HuH-7 (cell line): Measurements from ENCODE around the gene CALHM6.

ENCODE experiments used
- DNase-seq: peaks from one replicate; pipeline ENCODE4 v3.0.0; 2011; ENCODE audit warnings: low spot score

CALHM6 gene

DNA sequence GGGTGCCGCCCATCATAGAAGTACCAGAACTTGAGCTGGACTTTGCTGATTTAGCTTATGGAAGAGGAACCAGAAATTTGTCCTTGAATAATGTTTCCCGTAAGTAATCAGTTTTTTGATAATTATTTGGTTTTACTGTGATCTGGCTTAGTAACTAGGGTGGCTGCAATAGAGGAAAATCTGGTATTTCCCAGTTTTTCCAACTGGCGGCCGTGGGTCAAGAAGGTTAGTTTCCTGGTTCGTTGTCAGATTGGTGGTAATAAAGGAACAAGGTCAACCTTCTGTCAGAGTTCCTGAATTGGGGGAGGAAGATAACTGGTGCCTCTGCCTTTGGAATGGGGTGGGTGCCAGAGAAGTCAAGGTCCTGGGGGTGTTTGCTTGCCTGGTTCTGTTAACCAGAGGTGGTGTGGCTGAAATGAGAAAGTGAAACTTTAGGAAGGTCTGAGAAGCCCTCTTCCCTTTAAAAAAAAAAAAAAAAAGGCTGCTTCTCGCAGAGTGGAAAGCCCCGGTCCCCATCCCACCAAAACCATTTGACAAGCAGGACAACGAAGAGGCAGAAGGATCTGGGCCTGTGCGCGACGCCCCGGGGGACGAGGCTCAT lies at the start of gene CALHM6:
Gene CALHM6 (plus strand): TSS at position 45 of the 601 bp plus-strand sequence. CDS start 555 bp downstream, at position 600.
- no peak for DNase-seq

DNA sequence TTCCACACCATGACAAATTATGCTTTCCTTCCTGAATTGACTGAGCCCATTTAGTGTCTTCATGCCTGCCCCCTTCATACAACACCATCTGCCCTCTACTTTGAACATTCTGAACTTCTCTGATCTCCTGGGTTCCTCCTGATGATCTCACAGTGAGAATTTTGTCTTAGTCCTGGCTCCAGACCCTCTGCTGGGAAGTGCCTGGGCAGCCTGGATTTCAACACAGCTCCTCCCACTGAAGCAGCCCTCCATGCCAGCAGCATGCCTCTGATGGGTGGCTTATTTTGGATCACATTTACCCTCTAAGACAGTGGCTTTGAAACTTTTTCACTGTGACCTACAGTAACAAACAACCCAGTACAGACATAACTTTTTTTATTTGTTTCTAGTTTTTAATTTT lies 48.9 kb upstream of the CALHM6 start:
- DNase-seq = no peak

DNA sequence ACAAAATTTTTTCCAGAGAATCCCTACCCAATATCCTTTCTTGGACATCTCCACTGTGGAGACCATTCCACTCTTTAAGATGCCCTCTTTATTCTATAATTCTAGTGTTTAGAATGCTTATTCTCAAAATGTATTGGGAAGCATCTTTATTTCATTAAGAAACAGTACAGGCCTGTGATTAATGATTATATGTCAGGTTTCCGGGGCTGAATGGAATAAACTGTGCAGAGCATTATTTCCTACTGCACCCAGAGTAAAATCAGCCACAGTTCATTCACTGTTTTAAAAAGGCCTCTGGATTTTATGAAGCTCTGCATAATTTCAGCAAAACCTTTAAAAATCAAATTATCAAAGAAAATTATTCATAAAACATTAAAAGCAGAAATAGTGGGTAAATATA lies 47.8 kb upstream of the CALHM6 start:
- DNase-seq = no peak

DNA sequence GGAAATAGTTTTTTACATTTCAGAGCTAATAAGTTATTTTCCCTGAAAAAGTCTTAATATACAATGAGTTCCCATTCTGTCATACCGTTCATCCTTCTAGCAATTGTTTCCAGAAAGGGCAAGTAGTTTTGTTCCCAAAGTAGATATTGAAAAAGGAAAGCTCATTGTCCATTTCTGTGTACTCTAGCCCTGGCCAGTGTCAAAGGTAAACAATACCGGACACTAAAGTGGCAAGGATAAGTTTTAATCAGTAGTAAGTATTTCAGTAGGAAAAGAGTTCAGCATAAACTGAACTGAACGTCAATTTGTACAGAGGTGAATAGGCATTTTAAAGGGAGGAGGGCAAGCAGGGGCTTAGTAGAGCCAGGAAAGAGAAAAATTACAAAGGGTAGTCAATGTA lies 43.5 kb upstream of the CALHM6 start:
- DNase-seq = no peak

DNA sequence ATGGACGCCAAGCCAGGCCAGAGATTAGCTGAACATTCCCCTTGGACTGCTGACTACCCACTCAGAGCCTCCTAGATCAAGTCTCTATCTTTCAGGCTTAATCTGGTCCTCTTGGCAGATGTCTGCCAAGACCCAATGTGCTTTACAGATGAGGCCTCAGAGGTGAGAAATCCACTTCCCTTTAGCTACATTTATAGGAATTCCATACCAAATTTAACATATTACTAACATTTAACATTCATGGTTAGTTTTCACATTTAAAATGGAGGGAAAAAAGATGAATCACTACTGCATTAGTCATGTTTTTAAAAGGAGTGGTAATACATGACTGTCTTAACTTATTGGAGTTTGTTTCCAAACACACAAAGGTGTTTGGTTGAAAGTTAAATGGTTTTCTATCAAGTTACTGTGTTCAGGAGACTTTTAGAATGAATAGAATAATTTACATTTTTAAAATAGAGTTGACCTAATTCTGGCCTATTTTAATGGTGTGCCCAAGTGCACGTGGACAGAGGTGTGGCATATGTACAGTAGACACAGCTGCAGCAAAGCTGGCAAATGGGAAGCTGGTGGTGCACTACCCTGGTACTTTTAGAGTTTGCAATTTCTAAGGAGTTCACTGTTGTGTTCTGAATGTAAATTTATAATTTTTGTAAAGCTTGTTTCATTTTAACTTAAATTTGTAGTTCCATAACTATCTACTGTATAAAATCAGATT lies 41.9 kb upstream of the CALHM6 start:
- DNase-seq = no peak

DNA sequence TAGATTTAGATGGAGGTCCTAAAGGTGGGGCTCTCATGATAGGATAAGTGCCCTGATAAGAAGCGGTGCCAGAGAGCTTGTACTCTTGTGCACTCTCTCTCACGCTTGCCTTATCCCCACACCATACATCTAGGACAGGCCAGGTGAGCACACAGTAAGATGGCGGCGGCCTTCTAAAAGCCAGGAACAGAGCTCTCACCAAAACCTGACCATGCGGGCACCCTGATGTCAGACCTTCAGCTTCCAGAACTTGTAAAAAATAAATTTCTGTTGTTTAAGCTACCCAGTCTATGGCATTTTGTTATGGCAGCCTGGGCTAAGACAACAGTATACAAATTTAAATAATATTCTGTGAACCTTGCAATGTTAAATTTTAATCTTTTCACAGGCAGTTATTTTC lies 40.8 kb upstream of the CALHM6 start:
- DNase-seq = no peak

DNA sequence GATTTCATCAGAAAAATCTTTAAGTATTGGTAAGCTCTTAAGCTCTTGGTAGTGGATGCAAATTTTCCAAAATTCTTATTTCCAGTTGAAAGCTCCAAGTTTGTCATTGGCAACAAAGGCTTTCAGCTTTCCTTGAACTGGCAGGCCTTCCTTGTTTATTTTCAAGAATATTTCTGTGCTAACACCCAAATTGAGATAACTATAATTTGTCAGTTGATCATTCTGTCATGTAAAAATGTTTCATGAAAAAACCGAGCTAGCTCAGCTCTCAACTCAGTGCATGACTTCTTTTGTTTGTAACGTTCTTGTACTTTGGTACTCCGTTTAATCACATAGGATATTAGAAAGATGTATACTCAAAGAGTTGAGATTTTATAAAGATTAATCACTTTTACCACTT lies 38.9 kb upstream of the CALHM6 start:
- DNase-seq = no peak

DNA sequence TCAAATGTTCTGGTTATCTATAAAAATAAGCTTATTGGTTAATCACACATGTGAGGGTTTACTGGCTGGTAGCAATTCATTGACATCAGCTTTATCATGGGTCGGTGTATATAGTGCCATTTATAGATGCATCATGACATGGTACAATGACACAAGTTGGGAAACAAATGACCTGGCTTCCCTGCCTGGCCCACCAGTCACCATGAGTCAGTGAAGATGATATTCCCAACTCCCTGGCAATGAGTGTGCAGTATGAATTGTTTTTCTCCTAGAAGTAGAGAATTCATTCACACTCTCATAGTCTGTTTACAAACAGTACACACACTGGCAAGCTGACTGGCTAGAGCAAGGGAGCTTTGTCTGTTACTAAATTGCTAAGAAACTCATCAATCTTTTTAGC lies 37.2 kb upstream of the CALHM6 start:
- DNase-seq = no peak

DNA sequence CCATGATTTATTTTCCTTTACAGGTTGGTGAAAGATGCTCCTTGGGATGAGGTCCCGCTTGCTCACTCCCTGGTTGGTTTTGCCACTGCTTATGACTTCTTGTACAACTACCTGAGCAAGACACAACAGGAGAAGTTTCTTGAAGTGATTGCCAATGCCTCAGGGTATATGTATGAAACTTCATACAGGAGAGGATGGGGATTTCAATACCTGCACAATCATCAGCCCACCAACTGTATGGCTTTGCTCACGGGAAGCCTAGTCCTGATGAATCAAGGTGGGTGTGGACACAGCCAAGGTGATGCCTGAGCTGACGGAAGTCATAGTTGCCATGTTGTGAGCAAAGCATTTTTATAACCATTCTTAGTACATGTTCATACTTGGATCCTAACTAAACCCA lies 34.6 kb upstream of the CALHM6 start:
- no peak for DNase-seq

DNA sequence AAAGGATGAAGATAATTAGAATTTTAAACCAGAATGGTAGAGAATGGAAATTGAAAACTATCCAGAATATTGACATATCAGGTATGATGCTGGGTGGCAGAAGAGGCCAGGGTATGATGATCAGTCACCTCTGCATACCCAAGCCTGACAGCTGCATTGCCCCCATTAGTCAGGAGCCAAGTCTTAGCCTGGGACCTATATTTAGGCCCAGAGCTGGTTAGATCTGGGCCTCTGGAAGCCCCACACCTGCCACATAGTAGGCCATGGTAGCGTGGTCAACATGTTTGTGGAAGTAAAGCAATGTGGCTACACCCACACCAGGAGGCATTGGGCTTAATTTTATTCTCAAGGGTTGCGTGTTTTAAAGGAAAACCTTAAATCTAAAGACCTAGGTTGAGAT lies 32.1 kb upstream of the CALHM6 start:
- no peak for DNase-seq

DNA sequence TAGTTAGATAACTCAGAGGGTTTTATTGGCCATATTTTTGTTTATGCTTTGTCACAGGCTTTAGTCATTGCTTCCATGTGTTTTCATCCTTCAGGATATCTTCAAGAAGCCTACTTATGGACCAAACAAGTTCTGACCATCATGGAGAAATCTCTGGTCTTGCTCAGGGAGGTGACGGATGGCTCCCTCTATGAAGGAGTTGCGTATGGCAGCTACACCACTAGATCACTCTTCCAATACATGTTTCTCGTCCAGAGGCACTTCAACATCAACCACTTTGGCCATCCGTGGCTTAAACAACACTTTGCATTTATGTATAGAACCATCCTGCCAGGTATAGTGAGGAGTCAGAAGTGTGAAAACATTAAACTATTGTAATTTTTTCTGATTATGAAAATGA lies 30.3 kb upstream of the CALHM6 start:
- DNase-seq = no peak

DNA sequence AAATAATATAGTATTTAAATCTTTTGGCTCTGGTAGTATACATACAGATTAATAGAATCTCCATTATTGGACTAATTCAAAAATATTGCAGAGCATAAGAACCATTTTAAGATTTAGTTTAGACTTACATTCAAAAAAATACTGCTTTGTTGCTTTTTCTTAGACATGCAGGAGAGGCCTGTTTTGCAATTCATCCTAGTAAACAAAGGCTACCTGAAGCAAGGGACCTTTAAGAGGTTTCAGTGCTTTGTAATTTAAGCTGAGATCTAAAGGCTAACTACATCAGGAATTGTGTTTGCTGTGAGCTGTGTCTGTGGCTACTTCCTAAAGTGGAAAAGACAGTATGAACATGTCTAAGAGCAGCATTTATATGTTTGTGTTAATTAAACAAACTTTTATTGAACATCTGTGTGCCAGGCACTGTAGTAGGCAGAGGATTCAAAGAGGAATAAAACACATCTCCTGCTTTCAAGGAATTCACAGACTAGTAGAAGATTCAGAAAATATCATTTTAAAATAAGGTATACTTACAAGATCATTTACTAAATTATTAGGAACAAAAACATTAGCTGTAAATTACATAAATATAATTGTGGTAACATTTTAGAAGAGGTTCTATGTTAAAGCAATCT lies 29.1 kb upstream of the CALHM6 start:
- DNase-seq = no peak

DNA sequence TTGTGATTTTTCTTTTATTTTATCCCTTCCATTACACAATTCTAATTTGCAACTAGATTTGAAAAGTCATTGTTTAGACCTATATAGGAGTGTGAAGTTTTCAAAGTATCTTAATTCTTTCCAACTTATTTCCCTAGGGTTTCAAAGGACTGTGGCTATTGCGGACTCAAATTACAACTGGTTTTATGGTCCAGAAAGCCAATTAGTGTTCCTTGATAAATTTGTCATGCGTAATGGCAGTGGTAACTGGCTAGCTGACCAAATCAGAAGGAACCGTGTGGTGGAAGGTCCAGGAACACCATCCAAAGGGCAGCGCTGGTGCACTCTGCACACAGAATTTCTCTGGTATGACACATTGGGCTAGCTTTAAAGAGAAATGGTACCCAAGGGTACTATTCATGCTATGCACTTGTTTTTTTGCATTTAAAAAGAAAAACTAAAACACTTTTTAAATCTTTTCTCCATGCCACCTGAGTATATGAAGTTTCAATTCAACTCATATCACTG lies 27.9 kb upstream of the CALHM6 start:
- no peak for DNase-seq

DNA sequence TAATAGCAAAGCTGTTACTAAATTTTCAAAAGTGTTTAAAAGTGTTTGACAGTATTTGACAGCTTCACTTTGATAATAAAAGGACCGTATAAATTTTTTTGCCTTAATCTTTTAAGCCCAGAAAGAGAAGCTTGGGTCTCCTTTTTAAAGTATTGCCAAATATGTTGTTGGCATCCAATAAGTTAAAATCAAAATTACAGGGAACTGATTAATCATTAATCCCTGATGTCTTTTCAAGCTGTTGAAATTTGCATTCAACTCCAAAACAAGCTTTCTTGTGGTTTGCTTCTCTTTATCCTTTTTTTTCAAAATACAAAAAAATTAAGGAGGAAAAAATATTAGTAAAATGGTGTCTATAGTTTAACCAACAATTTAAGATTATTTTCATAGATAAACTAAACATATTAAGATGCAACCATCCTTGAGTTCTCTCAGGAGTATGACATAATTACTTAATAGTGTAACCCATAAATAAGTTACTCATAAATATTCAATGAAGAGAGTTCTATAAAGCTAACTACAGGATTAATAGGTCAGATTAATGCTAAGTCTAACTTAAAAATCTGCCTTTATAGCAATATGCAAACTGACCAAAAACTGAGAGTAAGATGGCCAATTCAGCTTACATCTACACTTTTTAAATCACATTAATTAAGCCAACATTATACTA lies 27.0 kb upstream of the CALHM6 start:
- no peak for DNase-seq

DNA sequence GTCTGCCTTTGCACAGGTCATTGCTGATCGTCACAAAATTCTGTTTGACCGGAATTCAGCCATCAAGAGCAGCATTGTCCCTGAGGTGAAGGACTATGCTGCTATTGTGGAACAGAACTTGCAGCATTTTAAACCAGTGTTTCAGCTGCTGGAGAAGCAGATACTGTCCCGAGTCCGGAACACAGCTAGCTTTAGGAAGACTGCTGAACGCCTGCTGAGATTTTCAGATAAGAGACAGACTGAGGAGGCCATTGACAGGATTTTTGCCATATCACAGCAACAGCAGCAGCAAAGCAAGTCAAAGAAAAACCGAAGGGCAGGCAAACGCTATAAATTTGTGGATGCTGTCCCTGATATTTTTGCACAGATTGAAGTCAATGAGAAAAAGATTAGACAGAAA lies 24.6 kb upstream of the CALHM6 start:
- no peak for DNase-seq

DNA sequence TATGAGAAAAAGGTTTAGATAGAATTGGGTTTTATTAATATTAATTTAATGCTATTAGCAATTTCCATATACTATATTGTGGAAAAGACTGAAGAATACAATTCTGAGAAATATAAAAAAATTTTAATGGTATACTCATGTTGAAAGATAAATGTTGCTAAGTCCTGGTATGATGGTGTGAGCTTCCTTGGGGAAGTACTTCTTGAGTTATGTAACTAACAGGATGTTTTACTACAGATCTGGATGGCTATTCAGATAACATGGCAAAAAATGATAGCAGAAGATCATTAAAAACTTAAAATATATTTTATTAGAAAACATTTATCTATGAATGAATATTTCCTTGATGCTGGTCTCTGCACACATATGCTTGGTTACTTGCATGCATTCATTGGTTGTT lies 23.5 kb upstream of the CALHM6 start:
- DNase-seq = no peak

DNA sequence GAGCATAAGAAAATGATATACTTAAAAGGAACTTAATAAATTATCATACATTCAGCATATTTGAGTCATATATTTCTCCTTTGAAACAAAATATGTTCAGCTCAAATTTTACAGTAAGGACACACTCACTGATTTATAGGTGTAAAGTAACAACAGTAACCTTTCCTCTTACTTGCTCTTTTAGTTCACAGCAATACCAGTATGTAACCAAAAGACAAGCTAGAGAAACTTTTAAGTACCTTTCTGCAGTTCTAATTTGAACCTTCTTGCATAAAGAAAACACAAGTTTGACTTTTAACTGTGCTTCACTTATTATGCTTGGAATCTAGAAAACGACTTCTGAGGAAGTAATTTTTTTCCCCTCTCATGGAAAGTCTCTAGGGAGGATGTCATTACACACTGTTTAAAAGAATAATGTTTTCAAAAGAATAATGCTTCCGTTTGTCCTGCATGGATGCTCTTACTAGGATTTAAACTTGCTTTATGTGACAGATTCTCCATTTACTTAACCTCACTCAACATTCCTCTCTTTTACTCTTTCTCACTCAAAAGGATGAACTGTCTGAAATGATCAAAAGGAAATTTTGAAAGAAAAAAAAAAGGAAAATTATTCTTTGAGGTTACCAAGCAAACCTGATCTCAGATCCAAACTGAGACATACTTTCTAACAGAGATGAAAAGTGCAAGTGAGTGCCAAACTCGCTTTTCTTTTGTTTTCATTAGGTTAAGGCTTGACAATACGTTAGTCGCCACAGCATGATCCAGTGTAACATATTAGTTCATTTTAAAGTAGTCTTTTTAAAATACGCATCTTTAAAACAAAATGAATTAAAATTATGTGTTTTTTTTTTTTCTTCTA lies 22.4 kb upstream of the CALHM6 start:
- DNase-seq = no peak

DNA sequence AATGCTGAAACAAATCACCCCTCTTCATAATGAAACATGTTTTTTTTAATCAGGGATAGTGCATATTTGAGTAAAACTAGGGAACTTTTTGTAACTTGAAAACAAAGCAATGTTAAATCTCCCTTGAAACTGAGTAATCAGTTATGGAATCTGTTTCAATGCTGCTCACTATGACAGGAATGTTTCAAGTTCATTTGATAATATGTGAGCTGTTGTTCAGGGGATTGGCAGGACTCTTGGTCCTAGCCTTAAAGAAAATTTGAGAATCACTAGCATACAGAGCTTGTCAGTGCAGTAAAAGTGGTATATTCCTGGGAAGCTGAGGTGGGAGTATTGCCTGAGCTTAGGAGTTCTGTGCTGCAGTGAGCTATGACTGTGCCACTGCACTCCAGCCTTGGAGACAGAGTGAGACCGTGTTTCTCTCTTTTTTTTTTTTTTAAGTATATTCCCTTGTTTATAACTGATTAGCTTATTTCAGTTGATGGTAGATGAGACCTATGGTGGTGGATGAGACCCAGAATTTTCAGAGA lies 21.6 kb upstream of the CALHM6 start:
- DNase-seq = no peak

DNA sequence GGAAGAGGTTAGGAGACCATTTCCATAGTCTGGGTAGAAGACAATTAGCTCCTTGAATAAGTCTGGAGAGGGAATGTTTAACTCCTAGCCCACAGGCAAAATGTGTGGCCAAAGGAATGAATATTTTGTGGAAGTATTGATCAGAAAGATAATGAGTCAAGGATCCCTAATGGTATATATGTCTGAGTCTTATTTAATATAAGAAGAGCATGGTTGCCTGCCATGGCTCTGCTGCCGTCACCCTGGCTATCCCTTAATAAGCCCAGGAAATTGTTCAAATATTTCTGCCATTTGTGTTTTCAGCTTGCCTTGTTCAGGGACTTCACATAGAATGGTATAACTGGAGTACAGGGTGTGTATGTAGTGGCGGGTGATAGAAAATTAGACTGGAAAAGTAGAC lies 18.1 kb upstream of the CALHM6 start:
- no peak for DNase-seq

DNA sequence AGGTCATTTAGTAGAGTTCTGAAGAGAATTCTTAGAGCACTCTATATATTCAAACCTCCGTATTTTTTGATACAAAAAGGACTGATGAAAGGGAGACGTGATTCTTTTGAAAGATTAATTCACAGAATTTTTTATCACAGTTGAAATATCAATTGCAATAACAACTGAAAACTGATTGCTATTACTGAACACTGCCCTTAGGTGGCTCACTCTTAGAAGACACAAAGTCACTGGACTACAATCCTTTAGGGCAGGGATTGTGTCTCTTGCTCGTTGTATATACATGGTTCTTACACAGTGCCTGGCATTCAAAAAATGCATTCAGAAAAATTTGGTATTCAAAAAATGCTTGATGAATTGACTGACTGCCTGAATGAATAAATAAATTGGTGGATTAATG lies 17.1 kb upstream of the CALHM6 start:
- no peak for DNase-seq

DNA sequence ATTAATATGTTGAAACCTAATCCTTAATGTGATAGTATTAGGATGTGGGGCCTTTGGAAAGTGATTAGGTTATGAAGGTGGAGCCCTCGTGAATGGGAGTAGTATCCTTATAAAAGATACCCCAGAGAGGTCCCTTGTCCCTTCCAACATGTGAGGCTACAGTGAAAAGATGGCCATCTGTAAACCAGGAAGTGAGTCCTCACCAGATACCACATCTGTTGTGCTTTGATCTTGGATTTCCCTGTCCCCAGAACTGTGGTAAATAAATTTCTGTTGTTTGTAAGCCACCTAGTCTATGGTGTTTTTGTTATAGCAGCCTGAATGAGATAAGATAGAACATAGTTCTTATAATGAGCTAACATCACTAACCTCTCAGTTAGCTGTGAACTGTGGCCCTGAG lies 16.6 kb upstream of the CALHM6 start:
- no peak for DNase-seq

DNA sequence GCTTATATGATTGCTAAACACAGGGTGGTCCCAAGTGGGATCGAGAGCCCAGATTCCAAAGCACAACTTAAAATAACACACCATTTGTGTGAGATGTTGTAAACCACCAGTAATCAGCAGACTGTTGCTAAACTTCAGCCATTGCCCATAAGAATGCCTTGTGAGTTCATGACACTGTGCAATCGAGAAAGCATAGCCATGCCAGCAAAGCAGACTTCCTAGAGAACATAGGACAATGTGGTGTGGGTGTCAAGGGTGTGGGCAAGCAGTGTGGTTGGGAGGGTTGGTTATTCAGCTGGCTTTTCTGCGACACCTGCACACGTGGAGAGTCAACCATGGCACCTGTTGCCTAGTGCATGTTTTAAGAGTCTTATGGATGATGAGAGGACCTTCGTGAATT lies 16.1 kb upstream of the CALHM6 start:
- no peak for DNase-seq
